WERI-Rb-1 (cell line): ENCODE results near the gene PRKAR1B.

Experiments
- DNase-seq: peaks from one replicate; pipeline ENCODE4 v3.0.0-alpha.2; 2020
- H3K27ac ChIP-seq: fragments of 250-450 bp; sonication (Bioruptor Pico); 2 replicates; pipeline ENCODE4 v1.5.1; 2020; ENCODE audit warnings: mild to moderate bottlenecking, moderate library complexity
- H3K27me3 ChIP-seq: fragments of 250-450 bp; sonication (Bioruptor Pico); 2 replicates; pipeline ENCODE4 v1.5.1; 2021; ENCODE audit warnings: mild to moderate bottlenecking, low read depth, moderate library complexity; ENCODE audit not compliant: insufficient read depth, severe bottlenecking
- H3K36me3 ChIP-seq: fragments of 250-450 bp; sonication (Bioruptor Pico); 2 replicates; pipeline ENCODE4 v1.5.1; 2020; ENCODE audit warnings: mild to moderate bottlenecking, moderate library complexity
- H3K4me3 ChIP-seq: 2 replicates; pipeline ENCODE4 v1.5.1; 2011; ENCODE audit warnings: low read depth, mild to moderate bottlenecking, control low read depth, low read length
- H3K9me3 ChIP-seq: fragments of 250-450 bp; sonication (Bioruptor Pico); 2 replicates; pipeline ENCODE4 v1.5.1; 2021; ENCODE audit warnings: mild to moderate bottlenecking, moderate library complexity; ENCODE audit not compliant: severe bottlenecking
- CTCF ChIP-seq: IDR thresholded peaks from 2 replicates; pipeline ENCODE4 v1.5.1; 2011; ENCODE audit warnings: low read depth, mild to moderate bottlenecking, control low read depth, inconsistent platforms, low read length

Gene PRKAR1B

GRCh38 chr7:672891-673290 is 54.2 kb downstream of the PRKAR1B start:
- no peak overlapping the region for H3K27ac ChIP-seq
- no peak for DNase-seq
- H3K9me3 ChIP-seq = peaks cover 3% of the 10 kb centered on the region
- no peak overlapping the region for H3K4me3 ChIP-seq
- H3K36me3 ChIP-seq = peaks cover 3% of the 10 kb centered on the region
- H3K27me3 ChIP-seq = no peaks in the 10 kb centered on the region
- TF ChIP-seq CTCF = no peak

- Histone ChIP-seq H3K9me3 (peaks cover 3% of the 10 kb centered on the region), H3K4me3 (no peak overlapping the region), H3K27ac (no peak overlapping the region), H3K36me3 (peaks cover 3% of the 10 kb centered on the region), H3K27me3 (no peaks in the 10 kb centered on the region)
- TF ChIP-seq CTCF = no peak
- DNase-seq = no peak
Measured at GRCh38 chr7:671415-672042, 55.6 kb downstream of the PRKAR1B start.

- Histone ChIP-seq H3K9me3 (peaks cover 3% of the 10 kb centered on the region), H3K27me3 (no peaks in the 10 kb centered on the region), H3K27ac (no peak overlapping the region), H3K4me3 (no peak overlapping the region), H3K36me3 (peaks cover 3% of the 10 kb centered on the region; the same call in 1 of the 2 replicates)
- DNase-seq = no peak
- TF ChIP-seq CTCF = no peak
Measured at GRCh38 chr7:670501-671390, 56.3 kb downstream of the PRKAR1B start.

- TF ChIP-seq CTCF = no peak
- DNase-seq = no peak
- H3K27me3 ChIP-seq = no peaks in the 10 kb centered on the region
- no peak overlapping the region for H3K4me3 ChIP-seq
- H3K36me3 ChIP-seq = peaks cover 3% of the 10 kb centered on the region; the same call in 1 of the 2 replicates
- H3K9me3 ChIP-seq = no peaks in the 10 kb centered on the region
- H3K27ac ChIP-seq = no peak overlapping the region
Measured at GRCh38 chr7:668958-669357, 58.1 kb downstream of the PRKAR1B start.

GRCh38 chr7:668139-668931 is 58.7 kb downstream of the PRKAR1B start:
- DNase-seq = no peak
- H3K9me3 ChIP-seq = no peaks in the 10 kb centered on the region
- no peak overlapping the region for H3K27ac ChIP-seq
- H3K36me3 ChIP-seq = peaks cover 3% of the 10 kb centered on the region; the same call in 1 of the 2 replicates
- TF ChIP-seq CTCF = no peak
- H3K4me3 ChIP-seq = no peak overlapping the region
- no peaks in the 10 kb centered on the region for H3K27me3 ChIP-seq
